Measurements from ENCODE around the gene PDXK.

- TF ChIP-seq EZH2 (IDR thresholded peaks at IDR 0.05; ENCODE audit: low read depth) (no peak), CTCF (conservative IDR thresholded peaks at IDR 0.05) (no peak)
Measured at GRCh38 chr21:43692949-43693348, 26.0 kb upstream of the PDXK start.

All from PC-9 (cell line).